GM12878 (cell line): ENCODE results near the gene WWC2. TPM values are rescaled to one million over a fixed set of nuclear protein-coding genes. Genes with fewer than 3 reads are reported as not detected.

Source experiments
- ATAC-seq: fragments of 200-7000 bp; cut with Tn5 transposase; 3 replicates; pipeline ENCODE4 v1.9.1; 2020; ENCODE audit warnings: mild to moderate bottlenecking, moderate library complexity
- BruUV-seq: library from RNA; stranded (reverse); fragments of 400-500 nt; replicated peaks from 2 replicates; lab custom pipeline; 2021; lab: Mats Ljungman, UMichigan
- CTCF ChIA-PET: fragments of 300-600 bp; sonication (Branson Sonifier 250); formaldehyde crosslinking; extraction: SDS; loops from one replicate; lab custom pipeline; 2021; ENCODE audit warnings: inconsistent platforms; lab: Yijun Ruan, JAX
- POLR2A ChIA-PET: fragments of 350-600 bp; formaldehyde crosslinking; extraction: SDS; loops from one replicate; lab custom pipeline; 2021; ENCODE audit warnings: inconsistent platforms; lab: Charles Lee
- RAD21 ChIA-PET: fragments of 300-600 bp; sonication (Branson Sonifier 250); formaldehyde crosslinking; loops from one replicate; lab custom pipeline; 2023; ENCODE audit warnings: antibody characterized with exemption; ENCODE audit not compliant: unreplicated experiment; lab: Charles Lee
- SMC1A ChIA-PET: fragments of 300-600 bp; sonication (Branson Sonifier 250); formaldehyde crosslinking; loops from one replicate; lab custom pipeline; 2023; ENCODE audit not compliant: unreplicated experiment, uncharacterized antibody; lab: Charles Lee
- DNase-seq: peaks from one replicate; pipeline ENCODE4 v3.0.0-alpha.2; 2011; ENCODE audit warnings: low read depth, low spot score
- FAIRE-seq: peaks from 3 replicates; lab custom pipeline; 2011; peaks lifted over from hg19 to GRCh38; lab: Jason Lieb, UNC
- H2AFZ ChIP-seq: 2 replicates; pipeline ENCODE4 v1.6.0; 2011; ENCODE audit warnings: low read depth, low read length, control low read depth; ENCODE audit not compliant: control insufficient read depth
- H3K27ac ChIP-seq: 2 replicates; pipeline ENCODE4 v1.5.1; 2011; ENCODE audit warnings: control low read depth; ENCODE audit not compliant: control insufficient read depth, insufficient read depth
- H3K27me3 ChIP-seq, 2 experiments: replicated peaks in 1 of 2; 2 replicates each; pipeline versions ENCODE4 v1.6.0 to v1.6.1; 2011; ENCODE audit warnings: low read length in 1 of 2; ENCODE audit not compliant: control insufficient read depth in 2 of 2, insufficient read depth in 2 of 2
- H3K36me3 ChIP-seq, 2 experiments: 2 replicates each; pipeline ENCODE4 v1.5.1; 2011; ENCODE audit warnings: low read length in 1 of 2; ENCODE audit not compliant: control insufficient read depth in 2 of 2, insufficient read depth in 2 of 2
- H3K4me1 ChIP-seq: 2 replicates; pipeline ENCODE4 v1.6.1; 2011; ENCODE audit warnings: mild to moderate bottlenecking, low read length, moderate library complexity, mixed read lengths; ENCODE audit not compliant: control insufficient read depth, insufficient read depth
- H3K4me2 ChIP-seq: 2 replicates; pipeline ENCODE4 v1.6.0; 2011; ENCODE audit warnings: control low read depth; ENCODE audit not compliant: control insufficient read depth, insufficient read depth
- H3K4me3 ChIP-seq: fragments of 200-600 bp; sonication (generic); 2 replicates; pipeline ENCODE4 v1.5.1; 2016
- H3K79me2 ChIP-seq: 2 replicates; pipeline ENCODE4 v1.6.0; 2011; ENCODE audit warnings: low read length; ENCODE audit not compliant: control insufficient read depth, insufficient read depth
- H3K9ac ChIP-seq: 2 replicates; pipeline ENCODE4 v1.8.0; 2011; ENCODE audit warnings: low read length, control low read depth, mixed read lengths; ENCODE audit not compliant: control insufficient read depth, insufficient read depth
- H3K9me3 ChIP-seq: replicated peaks from 3 replicates; pipeline ENCODE4 v1.5.1; 2011; ENCODE audit warnings: mild to moderate bottlenecking, low read length; ENCODE audit not compliant: control insufficient read depth, insufficient read depth
- H4K20me1 ChIP-seq: 2 replicates; pipeline ENCODE4 v1.6.0; 2011; ENCODE audit not compliant: control insufficient read depth, insufficient read depth
- ETV6 ChIP-seq, 2 experiments: fragments of 450-650 bp in 1 of 2; IDR thresholded peaks in 1 of 2; conservative IDR thresholded peaks in 1 of 2; 2 replicates each; pipeline ENCODE4 v1.6.1; 2014; ENCODE audit warnings: antibody characterized with exemption in 1 of 2, borderline replicate concordance in 1 of 2, low read depth in 1 of 2, mild to moderate bottlenecking in 1 of 2, moderate library complexity in 1 of 2
- FOXK2 ChIP-seq: fragments of 450-650 bp; IDR thresholded peaks from 2 replicates; pipeline ENCODE4 v1.6.1; 2017; ENCODE audit warnings: mild to moderate bottlenecking, moderate library complexity
- FOXM1 ChIP-seq: IDR thresholded peaks from 2 replicates; pipeline ENCODE4 v1.6.1; 2012; ENCODE audit warnings: low read depth, mild to moderate bottlenecking, inconsistent platforms, low read length, moderate library complexity
- IKZF2 ChIP-seq, 2 experiments: fragments of 450-650 bp; IDR thresholded peaks; 2 replicates each; pipeline ENCODE4 v1.6.1; 2017; ENCODE audit warnings: mild to moderate bottlenecking in 2 of 2, moderate library complexity in 2 of 2
- IRF5 ChIP-seq: fragments of 450-650 bp; IDR thresholded peaks from 2 replicates; pipeline ENCODE4 v1.6.1; 2017; ENCODE audit warnings: borderline replicate concordance
- JUND ChIP-seq: IDR thresholded peaks from 2 replicates; pipeline ENCODE4 v1.6.1; 2012; ENCODE audit warnings: low read depth, mild to moderate bottlenecking, low read length, improper control_type of control experiment, moderate library complexity
- MEF2B ChIP-seq: fragments of 450-650 bp; IDR thresholded peaks from 2 replicates; pipeline ENCODE4 v1.6.1; 2018; ENCODE audit warnings: mild to moderate bottlenecking, moderate library complexity; ENCODE audit not compliant: partially characterized antibody, poor library complexity, severe bottlenecking
- NBN ChIP-seq: fragments of 450-650 bp; IDR thresholded peaks from 2 replicates; pipeline ENCODE4 v1.6.1; 2016
- NFYB ChIP-seq: IDR thresholded peaks from 2 replicates; pipeline ENCODE4 v1.6.1; 2011; ENCODE audit warnings: low read depth, mild to moderate bottlenecking, low read length, improper control_type of control experiment, moderate library complexity; ENCODE audit not compliant: insufficient read depth
- NR2F1 ChIP-seq: fragments of 450-650 bp; conservative IDR thresholded peaks from 2 replicates; pipeline ENCODE4 v1.6.1; 2017; ENCODE audit warnings: mild to moderate bottlenecking
- PML ChIP-seq: IDR thresholded peaks from 2 replicates; pipeline ENCODE4 v1.6.1; 2012; ENCODE audit warnings: low read length, inconsistent platforms
- RAD51 ChIP-seq: fragments of 450-650 bp; IDR thresholded peaks from 2 replicates; pipeline ENCODE4 v1.6.1; 2016; ENCODE audit warnings: moderate library complexity, mild to moderate bottlenecking, inconsistent platforms
- SMAD5 ChIP-seq: IDR thresholded peaks from 2 replicates; pipeline ENCODE4 v1.6.1; 2016; ENCODE audit warnings: antibody characterized with exemption, low read depth
- SMARCA5 ChIP-seq: fragments of 450-650 bp; IDR thresholded peaks from 2 replicates; pipeline ENCODE4 v1.6.1; 2017; ENCODE audit warnings: mild to moderate bottlenecking
- TARDBP ChIP-seq: IDR thresholded peaks from 2 replicates; pipeline ENCODE4 v1.6.1; 2016; ENCODE audit warnings: borderline replicate concordance
- USF2 ChIP-seq: IDR thresholded peaks from 2 replicates; pipeline ENCODE4 v1.6.1; 2011; ENCODE audit warnings: low read depth, low read length, improper control_type of control experiment, borderline replicate concordance
- ZBTB40 ChIP-seq: fragments of 450-650 bp; IDR thresholded peaks from 2 replicates; pipeline ENCODE4 v1.6.1; 2016; ENCODE audit warnings: mild to moderate bottlenecking, moderate library complexity, borderline replicate concordance
- WGBS: methylation state at CpG from one replicate; pipeline ENCODE4 v1.1.6; 2016; ENCODE audit warnings: low lambda C conversion rate; ENCODE audit not compliant: insufficient replicate concordance, insufficient coverage; ENCODE audit errors: missing lambda C conversion rate; 5-methylcytosine and 5-hydroxymethylcytosine counted together
- in situ Hi-C: fragments of 300-500 bp; cut with MboI; formaldehyde crosslinking; loops from 9 replicates; pipeline ENCODE4 v1.14.3; 2018; ENCODE audit warnings: mixed read lengths
- intact Hi-C: fragments of 100-400 bp; cut with micrococcal nuclease; formaldehyde crosslinking; loops from one replicate; pipeline ENCODE4 v1.14.2; 2022; ENCODE audit not compliant: unreplicated experiment
- polyA plus RNA-seq, 11 experiments: library from polyadenylated mRNA; depleted of rRNA in 4 of 11; unstranded in 6 of 11; stranded (reverse) in 5 of 11; fragments of >200 nt; fragmentation: Nextera tagmentation in 4 of 11; fragmentation: Illumina TruSeq in 1 of 11; extraction: Ambion mirVana in 4 of 11; extraction: Trizol in 1 of 11; gene quantifications; 1 replicate in 1 of 11; 2 replicates in 10 of 11; pipeline versions ENCODE4 v1.2.1 to v1.2.3, GENCODE V29; 2011 to 2016; ENCODE audit warnings: inconsistent platforms in 2 of 11, missing spikeins in 2 of 11, low read depth in 1 of 11
- total RNA-seq, 4 experiments: library from RNA; depleted of rRNA in 3 of 4; stranded (reverse); fragments of >200 nt in 3 of 4; fragmentation: Illumina TruSeq in 1 of 4; extraction: Trizol in 1 of 4; gene quantifications; 2 replicates each; pipeline versions ENCODE4 v1.2.1 to v1.2.3, GENCODE V29; 2013 to 2021

WWC2 gene
- total and polyA plus RNA-seq, 10 of the 15 experiments (the other 5 are each of a cell fraction or from before 2014, with no cell fraction given) = 0.02 to 0.72 (median 0.06) TPM; not detected in 3

- TF ChIP-seq ETV6 (conservative IDR thresholded peaks at IDR 0.05 in 1 of 2, IDR thresholded peaks at IDR 0.05 in 1 of 2; ENCODE audit: borderline replicate concordance in 1 of 2, low read depth in 1 of 2) (no peak), FOXK2 (no peak), MEF2B (no peak), SMAD5 (no peak), USF2 (no peak), NBN (no peak), NFYB (no peak)
These were observed 230.2 kb downstream of the WWC2 start (continued) for GRCh38 chr4:183329244-183329643.

- ATAC-seq (no peak), FAIRE-seq (no peak), DNase-seq (no peak)
- Histone ChIP-seq H4K20me1 (no peaks in the 10 kb centered on the region), H3K4me2 (no peak overlapping the region), H3K79me2 (no peaks in the 10 kb centered on the region), H3K27ac (no peak overlapping the region), H3K9ac (no peak overlapping the region), H3K4me1 (no peaks in the 10 kb centered on the region), H3K9me3 (no peaks in the 10 kb centered on the region; the same call in 2 of the 3 replicates), H3K27me3 (no peaks in the 10 kb centered on the region; a peak in 1 of 4 replicates), H3K36me3 (no peaks in the 10 kb centered on the region), H2AFZ (no peak overlapping the region), H3K4me3 (no peak overlapping the region)
- ChIA-PET RAD21 (no interaction called here), SMC1A (no interaction called here), CTCF (no interaction called here), POLR2A (interaction anchor here (0.6 kb wide), 1 partner anchor 9 kb away, joined by 3 read pairs; no protein-coding TSS in a partner anchor)
- in situ Hi-C loops (no loop called here), intact Hi-C loops (no loop called here)
- WGBS = 25% methylated on average over 10 of the region's 10 CpGs
- BruUV-seq = no TSS peak
- TF ChIP-seq SMARCA5 = no peak
- no peak for TF ChIP-seq NR2F1
- TF ChIP-seq IKZF2 (IDR thresholded peaks at IDR 0.05) = no peak
- no peak for TF ChIP-seq PML
- TF ChIP-seq FOXM1 = no peak
- TF ChIP-seq RAD51 = no peak
- TF ChIP-seq JUND = no peak
- no peak for TF ChIP-seq SMAD5
- no peak for TF ChIP-seq TARDBP
- no peak for TF ChIP-seq IRF5
- TF ChIP-seq ZBTB40 = no peak
These were observed 231.1 kb downstream of the WWC2 start for GRCh38 chr4:183329954-183330742.
